Adrenal gland (tissue), 5 donors: ENCODE results near the gene AK3.

Experiments
- CTCF ChIP-seq, 6 experiments: fragments of 450-650 bp in 4 of 6; fragments of 200-600 bp in 2 of 6; sonication (generic) in 1 of 6; IDR thresholded peaks; 1 replicate in 5 of 6; 2 replicates in 1 of 6; pipeline versions ENCODE4 v1.5.1 to v1.8.0; 2016 to 2021; ENCODE audit warnings: antibody characterized with exemption in 6 of 6, mild to moderate bottlenecking in 2 of 6, moderate library complexity in 1 of 6
- POLR2A ChIP-seq, 2 donors: fragments of 450-650 bp; IDR thresholded peaks; one replicate each; pipeline ENCODE4 v1.6.1; 2017; ENCODE audit warnings: antibody characterized with exemption in 2 of 2, mild to moderate bottlenecking in 2 of 2, moderate library complexity in 1 of 2
- donor health status: DM: no; HTN: no; CAD: no.

GRCh38 chr9:4768681-4769080 is 27.7 kb upstream of the AK3 start:
- TF ChIP-seq CTCF (IDR thresholded peaks at IDR 0.05) (no peak), POLR2A (IDR thresholded peaks at IDR 0.05) (no peak)
